SK-N-SH treated with all-trans-retinoic acid at 6 μM for 48 hours (cell line): ENCODE measurements around the gene RASSF4.

Experiments
- ARNTL ChIP-seq: fragments of 450-650 bp; formaldehyde crosslinking; IDR thresholded peaks from 2 replicates; pipeline ENCODE4 v1.5.0; 2020; ENCODE audit warnings: low read depth, mild to moderate bottlenecking, moderate library complexity, borderline replicate concordance
- OSR1 ChIP-seq: fragments of 250-450 bp; sonication (Bioruptor Pico); IDR thresholded peaks from 2 replicates; pipeline ENCODE4 v1.8.0; 2022; ENCODE audit warnings: moderate library complexity, mild to moderate bottlenecking, inconsistent platforms
- PPARA ChIP-seq: fragments of 250-450 bp; sonication (Bioruptor Pico); IDR thresholded peaks from 2 replicates; pipeline ENCODE4 v1.5.0; 2020; ENCODE audit warnings: mild to moderate bottlenecking, borderline replicate concordance
- RARB ChIP-seq: fragments of 250-450 bp; sonication (Bioruptor Pico); IDR thresholded peaks from 2 replicates; pipeline ENCODE4 v1.8.0; 2021; ENCODE audit warnings: mild to moderate bottlenecking, moderate library complexity
- SNAI2 ChIP-seq: fragments of 250-450 bp; sonication (Bioruptor Pico); IDR thresholded peaks from 2 replicates; pipeline ENCODE4 v1.5.0; 2020; ENCODE audit warnings: mild to moderate bottlenecking, moderate library complexity
- TOX ChIP-seq: fragments of 250-450 bp; sonication (Bioruptor Pico); IDR thresholded peaks from 2 replicates; pipeline ENCODE4 v1.8.0; 2021; ENCODE audit warnings: mild to moderate bottlenecking, moderate library complexity, borderline replicate concordance
- ZFP3 ChIP-seq: fragments of 250-450 bp; sonication (Bioruptor Pico); IDR thresholded peaks from 2 replicates; pipeline ENCODE4 v1.5.0; 2020; ENCODE audit warnings: mild to moderate bottlenecking, moderate library complexity
- ZNF565 ChIP-seq: fragments of 450-650 bp; formaldehyde crosslinking; conservative IDR thresholded peaks from 2 replicates; pipeline ENCODE4 v1.5.0; 2020; ENCODE audit warnings: low read depth, mild to moderate bottlenecking, moderate library complexity
- ZNF8 ChIP-seq: fragments of 450-650 bp; formaldehyde crosslinking; IDR thresholded peaks from 2 replicates; pipeline ENCODE4 v1.5.0; 2020; ENCODE audit warnings: mild to moderate bottlenecking, moderate library complexity
- TF ChIP-seq, protein P1 (sequence below): fragments of 250-450 bp; sonication (Bioruptor Pico); IDR thresholded peaks from 2 replicates; pipeline ENCODE4 v1.5.1; 2021; ENCODE audit warnings: mild to moderate bottlenecking, moderate library complexity
- TF ChIP-seq, protein P2 (sequence below): fragments of 250-450 bp; sonication (Bioruptor Pico); IDR thresholded peaks from 2 replicates; pipeline ENCODE4 v1.5.1; 2020; ENCODE audit warnings: low read depth, mild to moderate bottlenecking, moderate library complexity

DNA sequence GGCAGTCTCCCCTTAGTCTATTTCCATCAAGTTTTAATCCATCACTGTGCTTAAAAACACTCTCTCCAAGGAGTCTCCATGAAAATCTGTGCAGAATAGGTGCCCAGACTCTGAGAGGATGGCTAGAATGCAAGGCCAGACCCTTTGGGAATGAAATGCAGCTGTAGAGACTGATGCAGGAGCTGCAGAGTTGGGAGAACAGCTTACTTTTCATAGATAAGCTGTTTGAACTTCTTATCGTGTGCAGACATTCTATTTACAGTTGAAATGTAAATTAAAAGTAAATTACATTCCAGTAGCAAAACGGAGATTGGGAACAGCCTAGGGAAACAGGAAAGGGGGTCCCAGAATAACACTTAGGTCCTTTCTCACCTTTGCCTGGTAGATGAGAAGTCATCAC, 56.0 kb downstream of the RASSF4 start:
- TF ChIP-seq, protein P1, sequence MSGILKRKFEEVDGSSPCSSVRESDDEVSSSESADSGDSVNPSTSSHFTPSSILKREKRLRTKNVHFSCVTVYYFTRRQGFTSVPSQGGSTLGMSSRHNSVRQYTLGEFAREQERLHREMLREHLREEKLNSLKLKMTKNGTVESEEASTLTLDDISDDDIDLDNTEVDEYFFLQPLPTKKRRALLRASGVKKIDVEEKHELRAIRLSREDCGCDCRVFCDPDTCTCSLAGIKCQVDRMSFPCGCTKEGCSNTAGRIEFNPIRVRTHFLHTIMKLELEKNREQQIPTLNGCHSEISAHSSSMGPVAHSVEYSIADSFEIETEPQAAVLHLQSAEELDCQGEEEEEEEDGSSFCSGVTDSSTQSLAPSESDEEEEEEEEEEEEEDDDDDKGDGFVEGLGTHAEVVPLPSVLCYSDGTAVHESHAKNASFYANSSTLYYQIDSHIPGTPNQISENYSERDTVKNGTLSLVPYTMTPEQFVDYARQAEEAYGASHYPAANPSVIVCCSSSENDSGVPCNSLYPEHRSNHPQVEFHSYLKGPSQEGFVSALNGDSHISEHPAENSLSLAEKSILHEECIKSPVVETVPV = no peak
- TF ChIP-seq RARB = no peak
- no peak for TF ChIP-seq SNAI2 (CRISPR knock-in tag)
- TF ChIP-seq OSR1 (CRISPR knock-in tag) = no peak
- no peak for TF ChIP-seq ZNF8 (CRISPR knock-in tag)
- TF ChIP-seq ZNF565 (CRISPR knock-in tag) = no peak
- no peak for TF ChIP-seq PPARA
- TF ChIP-seq ZFP3 (CRISPR knock-in tag) = no peak
- no peak for TF ChIP-seq TOX (CRISPR knock-in tag)
- no peak for TF ChIP-seq ARNTL (CRISPR knock-in tag)
- TF ChIP-seq, protein P2, sequence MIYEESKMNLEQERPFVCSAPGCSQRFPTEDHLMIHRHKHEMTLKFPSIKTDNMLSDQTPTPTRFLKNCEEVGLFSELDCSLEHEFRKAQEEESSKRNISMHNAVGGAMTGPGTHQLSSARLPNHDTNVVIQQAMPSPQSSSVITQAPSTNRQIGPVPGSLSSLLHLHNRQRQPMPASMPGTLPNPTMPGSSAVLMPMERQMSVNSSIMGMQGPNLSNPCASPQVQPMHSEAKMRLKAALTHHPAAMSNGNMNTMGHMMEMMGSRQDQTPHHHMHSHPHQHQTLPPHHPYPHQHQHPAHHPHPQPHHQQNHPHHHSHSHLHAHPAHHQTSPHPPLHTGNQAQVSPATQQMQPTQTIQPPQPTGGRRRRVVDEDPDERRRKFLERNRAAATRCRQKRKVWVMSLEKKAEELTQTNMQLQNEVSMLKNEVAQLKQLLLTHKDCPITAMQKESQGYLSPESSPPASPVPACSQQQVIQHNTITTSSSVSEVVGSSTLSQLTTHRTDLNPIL (CRISPR knock-in tag) = no peak
